Activated T-helper 9 cell treated with anti-CD3 and anti-CD28 coated beads, Interleukin-2, amount 50 U/mL, for 16 hours (primary cell): ENCODE data around the gene DISC1.
"Not testable (repeated sequence)": the region's sequence is repeated elsewhere in the genome, so short reads cannot be mapped to it uniquely, and the experiment has no call there.

ENCODE experiments used
- DNase-seq: peaks from one replicate; pipeline ENCODE4 v3.0.0-alpha.2; 2020; ENCODE audit warnings: low read depth

The DISC1 gene

DNA sequence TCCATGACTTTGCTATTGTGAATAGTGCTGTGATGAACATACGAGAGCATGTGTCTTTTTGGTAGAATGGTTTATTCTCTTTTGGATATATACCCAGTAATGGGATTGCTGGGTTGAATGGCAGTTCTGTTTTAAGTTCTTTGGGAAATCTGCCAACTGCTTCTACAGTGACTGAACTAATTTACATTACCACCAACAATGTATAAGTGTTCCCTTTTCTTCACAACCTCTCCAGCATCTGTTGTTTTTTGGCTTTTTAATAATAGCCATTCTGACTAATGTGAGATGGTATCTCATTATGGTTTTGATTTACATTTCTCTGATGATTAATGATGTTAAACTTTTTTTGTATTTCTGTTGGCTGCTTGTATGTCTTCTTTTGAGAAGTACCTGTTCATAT lies 335.2 kb downstream of the DISC1 start:
- not testable (repeated sequence) for DNase-seq

DNA sequence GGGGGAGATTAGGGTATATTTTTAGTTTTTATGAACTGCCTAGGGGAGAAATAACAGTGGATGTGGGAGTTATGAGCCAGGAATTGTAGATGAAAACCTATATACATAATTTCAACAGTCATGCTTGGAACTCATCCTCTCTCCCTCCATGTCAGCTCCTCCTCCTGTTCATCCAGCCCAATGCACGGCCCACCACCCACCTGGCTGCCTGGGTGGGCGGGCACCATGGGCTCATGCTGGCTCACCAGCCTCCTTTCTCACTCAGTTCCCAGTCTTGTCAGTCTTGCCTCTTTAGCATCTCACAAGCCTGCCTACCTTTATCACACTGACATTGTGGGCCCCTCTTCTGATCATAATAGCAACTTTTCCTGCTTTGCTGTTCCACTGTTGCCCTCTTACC lies 336.0 kb downstream of the DISC1 start:
- DNase-seq: no peak

DNA sequence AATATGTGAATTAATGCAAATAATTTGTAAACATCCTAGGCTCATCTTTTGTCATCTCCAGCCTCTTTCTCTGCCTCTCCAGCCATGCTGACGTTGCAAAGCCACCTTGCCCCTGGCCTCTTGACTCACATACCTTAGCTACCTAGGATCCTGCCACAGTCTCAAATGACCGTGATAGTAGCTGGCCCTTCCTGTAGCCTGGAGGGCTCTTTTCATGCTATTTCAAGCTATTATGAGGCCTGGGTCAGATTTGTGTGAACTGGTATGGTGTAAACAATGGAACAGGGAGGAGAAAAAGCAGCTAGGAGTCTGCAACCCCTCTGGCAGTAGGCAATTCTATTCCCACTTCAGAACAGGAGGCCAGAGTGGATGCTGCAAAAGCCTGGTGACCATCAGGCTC lies 337.7 kb downstream of the DISC1 start:
- DNase-seq: no peak

- no peak for DNase-seq
Measured at GRCh38 chr1:231964961-231965360, 338.4 kb downstream of the DISC1 start.

DNA sequence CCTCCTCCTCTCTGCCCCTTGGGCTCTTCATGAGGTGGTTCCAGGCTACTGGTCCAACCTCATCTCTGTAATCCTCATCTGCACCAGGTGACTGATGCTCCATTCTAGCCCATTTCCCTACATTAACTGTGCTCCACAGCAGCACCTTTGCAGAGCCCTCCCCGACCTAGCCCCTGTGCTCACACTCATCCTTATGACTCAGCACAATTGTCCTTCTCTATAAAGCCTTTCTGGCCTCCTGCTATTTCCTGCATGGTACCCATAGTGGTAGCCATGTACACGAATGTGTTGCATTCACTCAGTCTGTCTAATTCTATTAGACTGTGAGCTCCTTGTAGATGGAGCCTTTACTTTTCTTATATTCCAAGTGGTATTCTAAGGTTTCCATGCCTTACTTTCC lies 339.0 kb downstream of the DISC1 start:
- DNase-seq: no peak

GRCh38 chr1:231966983-231967382 lies 340.4 kb downstream of the DISC1 start:
- DNase-seq: no peak

GRCh38 chr1:231969076-231969475 lies 342.5 kb downstream of the DISC1 start:
- DNase-seq: no peak

DNA sequence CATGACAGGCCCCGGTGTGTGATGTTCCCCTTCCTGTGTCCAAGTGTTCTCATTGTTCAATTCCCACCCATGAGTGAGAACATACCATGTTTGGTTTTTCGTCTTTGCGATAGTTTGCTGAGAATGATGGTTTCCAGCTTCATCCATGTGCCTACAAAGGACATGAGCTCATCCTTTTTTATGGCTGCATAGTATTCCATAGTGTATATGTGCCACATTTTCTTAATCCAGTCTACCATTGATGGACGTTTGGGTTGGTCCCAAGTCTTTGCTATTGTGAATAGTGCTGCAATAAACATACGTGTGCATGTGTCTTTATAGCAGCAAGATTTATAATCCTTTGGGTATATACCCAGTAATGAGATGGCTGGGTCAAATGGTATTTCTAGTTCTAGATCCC lies 343.2 kb downstream of the DISC1 start:
- not testable (repeated sequence) for DNase-seq

- DNase-seq: no peak
Measured at GRCh38 chr1:231970684-231971083, 344.1 kb downstream of the DISC1 start.

GRCh38 chr1:231971397-231972110 lies 345.0 kb downstream of the DISC1 start:
- no peak for DNase-seq

DNA sequence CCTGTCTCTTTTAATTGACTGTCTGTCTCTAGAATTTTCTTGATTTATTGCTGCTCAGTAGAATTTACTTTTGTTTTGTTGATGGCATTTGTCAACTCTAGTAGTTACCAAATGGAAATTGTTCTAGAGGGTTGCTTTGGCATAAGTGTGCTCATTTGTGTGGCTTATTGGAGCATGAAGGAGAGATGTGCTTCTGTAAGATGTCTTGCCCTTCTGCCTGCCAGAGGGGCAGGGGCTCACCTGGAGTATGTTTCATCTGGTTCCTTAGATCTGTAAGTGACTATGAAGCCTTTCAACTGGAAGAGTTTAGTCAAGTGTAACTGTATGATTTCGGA lies 345.5 kb downstream of the DISC1 start:
- DNase-seq: no peak

DNA sequence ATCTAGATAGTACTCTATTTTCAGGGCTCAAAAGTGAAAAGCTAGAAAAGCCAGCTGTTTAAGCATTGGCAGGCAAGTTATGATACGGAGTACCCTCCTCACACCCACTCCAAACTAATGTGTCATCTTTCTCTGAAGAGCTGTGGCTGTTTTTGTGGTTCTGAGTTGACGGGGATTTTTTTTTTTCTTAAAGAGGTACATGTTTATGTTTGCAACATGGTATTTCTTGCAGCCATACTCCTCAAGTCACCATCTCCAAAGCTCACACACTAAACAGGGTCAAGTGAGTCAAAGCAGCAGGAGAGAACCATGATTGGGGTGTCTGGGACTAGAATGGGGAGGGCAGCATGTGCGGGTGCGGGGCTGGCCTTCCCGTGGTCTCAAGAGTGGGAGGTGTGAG lies 347.2 kb downstream of the DISC1 start:
- DNase-seq: no peak

GRCh38 chr1:231976231-231976630 lies 349.6 kb downstream of the DISC1 start:
- no peak for DNase-seq

GRCh38 chr1:231981675-231982074 lies 355.1 kb downstream of the DISC1 start:
- no peak for DNase-seq

DNA sequence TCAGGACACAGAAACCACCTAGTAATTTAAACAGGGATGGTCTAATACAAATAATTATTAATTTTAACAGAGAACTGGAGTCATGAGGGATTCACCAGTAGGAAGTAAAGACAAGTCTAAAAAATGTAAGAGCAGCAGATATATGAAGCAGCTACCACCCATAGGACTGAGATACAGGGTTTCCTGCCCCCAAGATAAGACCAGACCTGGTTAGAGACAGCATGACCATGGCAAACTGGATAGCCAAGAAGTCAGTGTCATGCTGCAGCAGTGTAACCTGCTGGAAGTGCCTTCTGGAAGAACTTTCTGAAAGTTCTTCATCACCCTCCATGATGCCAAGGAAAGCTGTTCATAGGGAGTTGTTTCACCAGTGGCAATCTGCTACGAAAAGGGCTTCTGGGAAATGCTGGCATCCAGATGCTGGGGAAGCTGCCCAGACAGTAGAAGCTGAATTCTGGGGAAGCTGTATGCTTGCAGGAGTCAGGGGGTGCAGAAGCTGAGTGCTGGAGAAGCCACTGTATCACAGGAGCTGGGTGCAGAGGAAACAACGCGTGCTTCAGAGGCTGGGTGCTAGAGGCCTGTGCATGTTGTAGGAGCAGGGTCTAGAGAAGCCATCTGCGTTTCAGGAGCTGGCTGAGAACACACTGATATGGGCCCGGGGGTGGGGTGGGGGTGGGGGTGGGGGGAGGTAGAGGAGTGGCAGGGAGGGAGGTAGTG lies 356.4 kb downstream of the DISC1 start:
- DNase-seq: no peak

DNA sequence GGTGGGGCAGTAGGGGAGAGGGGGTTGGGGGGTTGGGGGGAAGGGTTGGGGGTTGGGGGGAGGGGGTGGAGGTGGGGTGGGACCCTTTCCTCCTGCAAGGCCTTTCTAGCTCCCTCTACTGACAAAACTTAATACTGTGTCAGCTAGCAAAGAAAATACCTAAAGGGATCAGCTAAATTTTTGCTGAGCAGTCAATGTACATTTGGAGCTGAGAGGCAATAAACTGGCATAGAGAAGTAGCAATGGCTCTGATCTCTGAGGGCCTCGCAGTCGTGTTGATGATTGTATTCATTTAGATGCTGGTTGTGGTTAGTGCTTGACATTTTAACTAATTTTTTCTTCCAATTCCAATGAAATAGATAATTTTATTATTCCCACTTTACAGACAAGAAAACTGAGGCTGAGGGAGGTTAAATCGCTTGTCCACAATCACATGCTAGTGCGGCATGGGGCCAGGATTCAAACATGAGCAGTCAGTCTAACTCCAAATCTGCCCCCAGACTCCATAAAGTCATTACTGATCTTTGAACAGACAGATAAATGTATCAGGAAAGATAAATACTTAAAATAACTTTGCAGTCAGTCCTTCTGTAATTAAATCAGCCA lies 357.1 kb downstream of the DISC1 start:
- DNase-seq: no peak

DNA sequence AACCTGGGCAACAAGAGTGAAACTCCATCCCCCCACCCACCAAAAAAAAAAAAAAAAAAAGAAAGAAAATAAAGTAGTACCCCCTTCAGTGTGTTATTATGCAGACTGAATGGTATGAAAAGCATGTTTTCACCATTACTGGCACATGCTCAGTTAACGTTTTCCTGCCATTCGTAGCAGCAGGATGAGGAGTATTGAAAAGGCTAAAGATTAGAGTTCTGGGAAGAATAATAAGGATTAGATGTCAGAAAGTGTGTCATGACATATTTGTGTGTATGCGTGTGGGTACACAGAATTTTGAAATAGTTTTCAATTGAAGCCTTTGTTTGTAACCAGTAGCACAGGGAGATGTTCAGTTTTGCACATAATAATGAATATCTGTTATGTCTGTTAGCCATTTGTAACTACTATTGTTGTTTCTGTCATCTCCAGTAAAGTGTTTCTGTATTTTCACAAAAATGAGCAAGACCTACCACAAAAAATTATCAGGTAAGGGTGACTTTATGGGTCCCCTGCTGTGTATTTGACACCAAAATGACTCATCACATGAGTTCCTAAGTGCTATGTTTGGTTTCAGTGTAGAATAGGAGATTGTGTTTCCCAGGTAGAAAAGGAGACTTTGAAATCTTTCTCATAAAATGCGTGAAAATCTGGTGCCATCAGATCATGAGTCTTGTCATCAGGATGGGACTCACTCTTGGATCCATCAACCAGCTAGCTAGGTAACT lies 358.9 kb downstream of the DISC1 start:
- DNase-seq: no peak

- no peak for DNase-seq
Measured at GRCh38 chr1:231986631-231987336, 360.2 kb downstream of the DISC1 start.

- DNase-seq: no peak
Measured at GRCh38 chr1:231990388-231990787, 363.8 kb downstream of the DISC1 start.

DNA sequence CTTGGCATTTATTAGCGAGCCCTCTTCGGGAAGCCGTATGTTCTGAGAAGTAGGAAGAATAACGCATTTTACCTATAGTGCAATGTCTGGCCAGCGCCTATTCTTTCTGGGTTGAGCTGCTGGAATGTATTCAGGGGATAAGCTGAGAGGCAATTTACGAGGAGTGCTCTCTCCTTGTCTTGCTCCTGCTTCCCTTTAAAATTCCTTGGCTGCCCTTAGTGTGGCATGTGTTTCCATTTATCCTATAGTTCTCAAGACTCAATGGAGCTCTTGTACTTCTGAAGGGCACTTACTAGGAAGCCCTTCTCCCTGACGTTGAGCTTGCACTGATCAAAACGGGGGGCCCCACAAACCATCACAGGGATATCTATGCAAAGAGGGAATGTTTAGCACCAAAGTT lies 364.6 kb downstream of the DISC1 start:
- no peak for DNase-seq

- no peak for DNase-seq
Measured at GRCh38 chr1:231993968-231994455, 367.4 kb downstream of the DISC1 start.

DNA sequence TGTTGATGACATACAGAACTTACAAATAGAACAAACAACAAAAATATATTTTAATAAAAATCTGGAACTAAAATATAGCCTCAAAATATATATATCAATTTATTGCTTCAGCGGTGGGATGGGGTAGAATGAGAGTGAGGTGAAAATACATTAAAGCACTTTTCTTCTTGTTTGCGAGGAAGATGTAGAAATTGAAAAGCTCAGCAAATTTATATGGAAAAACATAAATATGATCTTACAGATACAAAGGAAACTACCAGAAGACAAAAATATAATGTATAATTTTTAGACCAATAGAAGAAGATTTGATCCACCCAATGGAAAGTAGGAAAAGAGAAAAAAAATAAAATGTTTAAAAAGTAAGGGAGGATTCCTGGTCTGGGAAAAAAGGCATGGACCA lies 372.2 kb downstream of the DISC1 start:
- no peak for DNase-seq
